Liver (tissue), 9 donors: Measurements from ENCODE around the gene NAIF1. TPM values are rescaled to one million over a fixed set of nuclear protein-coding genes. Genes with fewer than 3 reads are reported as not detected.
A peak's percentile ranks its signal among the peaks of the same experiment; 100 is the strongest.

Source experiments
- DNase-seq: peaks from one replicate; pipeline ENCODE4 v3.0.0-alpha.2; 2017; ENCODE audit warnings: low spot score
- H3K27ac ChIP-seq, 2 donors: one replicate each; pipeline ENCODE4 v1.7.0; 2013; ENCODE audit warnings: inconsistent platforms in 2 of 2, low read length in 2 of 2, control low read depth in 1 of 2, low read depth in 1 of 2, mild to moderate bottlenecking in 1 of 2
- H3K27me3 ChIP-seq, 4 donors: one replicate each; pipeline versions ENCODE4 v1.6.1 to v1.7.0; 2013; ENCODE audit warnings: low read length in 3 of 4, inconsistent platforms in 1 of 4, mild to moderate bottlenecking in 1 of 4, moderate library complexity in 1 of 4; ENCODE audit not compliant: control insufficient read depth in 4 of 4, insufficient read depth in 4 of 4
- H3K36me3 ChIP-seq, 4 donors: one replicate each; pipeline versions ENCODE4 v1.6.1 to v1.7.0; 2013; ENCODE audit warnings: low read length in 3 of 4, mild to moderate bottlenecking in 3 of 4, low read depth in 1 of 4, moderate library complexity in 1 of 4; ENCODE audit not compliant: control insufficient read depth in 4 of 4, insufficient read depth in 3 of 4
- H3K4me1 ChIP-seq, 4 donors: one replicate each; pipeline versions ENCODE4 v1.6.1 to v1.7.0; 2013; ENCODE audit warnings: low read length in 3 of 4, mild to moderate bottlenecking in 3 of 4, moderate library complexity in 1 of 4; ENCODE audit not compliant: control insufficient read depth in 4 of 4, insufficient read depth in 4 of 4
- H3K4me3 ChIP-seq, 3 donors: one replicate each; pipeline versions ENCODE4 v1.6.1 to v1.7.0; 2013; ENCODE audit warnings: low read length in 3 of 3, control low read depth in 1 of 3, low read depth in 1 of 3, mild to moderate bottlenecking in 1 of 3
- H3K9ac ChIP-seq, 2 donors: one replicate each; pipeline ENCODE4 v1.7.0; 2013; ENCODE audit warnings: low read length in 2 of 2, mild to moderate bottlenecking in 2 of 2, moderate library complexity in 2 of 2, control low read depth in 1 of 2, low read depth in 1 of 2
- H3K9me3 ChIP-seq, 4 donors: one replicate each; pipeline versions ENCODE4 v1.6.1 to v1.7.0; 2013; ENCODE audit warnings: low read length in 3 of 4; ENCODE audit not compliant: control insufficient read depth in 4 of 4
- EGR1 ChIP-seq, 2 donors: IDR thresholded peaks; 2 replicates each; pipeline ENCODE4 v1.6.1; 2016 to 2018; ENCODE audit warnings: antibody characterized with exemption in 2 of 2, low read depth in 2 of 2
- FOXA1 ChIP-seq: IDR thresholded peaks from 2 replicates; pipeline ENCODE4 v1.6.1; 2016; ENCODE audit warnings: antibody characterized with exemption
- FOXA2 ChIP-seq: IDR thresholded peaks from 2 replicates; pipeline ENCODE4 v1.6.1; 2016; ENCODE audit warnings: antibody characterized with exemption
- GABPA ChIP-seq, 2 donors: IDR thresholded peaks in 1 of 2; conservative IDR thresholded peaks in 1 of 2; 2 replicates each; pipeline ENCODE4 v1.6.1; 2016; ENCODE audit warnings: antibody characterized with exemption in 2 of 2, mild to moderate bottlenecking in 1 of 2, moderate library complexity in 1 of 2
- HNF4A ChIP-seq, 2 donors: conservative IDR thresholded peaks; 2 replicates each; pipeline ENCODE4 v1.6.1; 2016; ENCODE audit warnings: antibody characterized with exemption in 2 of 2, mild to moderate bottlenecking in 2 of 2
- HNF4G ChIP-seq: IDR thresholded peaks from 2 replicates; pipeline ENCODE4 v1.6.1; 2016; ENCODE audit warnings: antibody characterized with exemption
- JUND ChIP-seq, 2 donors: IDR thresholded peaks; 2 replicates each; pipeline ENCODE4 v1.6.1; 2016; ENCODE audit warnings: antibody characterized with exemption in 2 of 2
- NR2F2 ChIP-seq: IDR thresholded peaks from 2 replicates; pipeline ENCODE4 v1.6.1; 2016; ENCODE audit warnings: antibody characterized with exemption
- RAD21 ChIP-seq, 2 donors: IDR thresholded peaks; 2 replicates each; pipeline ENCODE4 v1.6.1; 2016; ENCODE audit warnings: antibody characterized with exemption in 2 of 2, mild to moderate bottlenecking in 2 of 2
- SP1 ChIP-seq: IDR thresholded peaks from 2 replicates; pipeline ENCODE4 v1.6.1; 2018; ENCODE audit warnings: antibody characterized with exemption, mild to moderate bottlenecking
- TAF1 ChIP-seq: conservative IDR thresholded peaks from 2 replicates; pipeline ENCODE4 v1.6.1; 2016; ENCODE audit warnings: antibody characterized with exemption, mild to moderate bottlenecking
- YY1 ChIP-seq: IDR thresholded peaks from 2 replicates; pipeline ENCODE4 v1.6.1; 2016; ENCODE audit warnings: antibody characterized with exemption, mild to moderate bottlenecking
- WGBS: extraction: QIAGEN DNeasy Blood & Tissue Kit; methylation state at CpG from one replicate; pipeline ENCODE4 v1.1.7; 2013; 5-methylcytosine and 5-hydroxymethylcytosine counted together
- polyA plus RNA-seq, 2 donors: library from polyadenylated mRNA; stranded (reverse) in 1 of 2; unstranded in 1 of 2; fragments of 200-250 nt in 1 of 2; fragments of >200 nt in 1 of 2; fragmentation: Nextera tagmentation in 1 of 2; extraction: Ambion mirVana in 1 of 2; gene quantifications; one replicate each; pipeline versions ENCODE4 v1.2.1 to v1.2.3, GENCODE V29; 2013 to 2015
- total RNA-seq, 2 donors: library from RNA; depleted of rRNA; stranded (reverse); fragments of >200 nt; gene quantifications; one replicate each; pipeline ENCODE4 v1.2.3, GENCODE V29; 2014
- TF ChIP-seq, protein P1 (sequence below): IDR thresholded peaks from 2 replicates; pipeline ENCODE4 v1.6.1; 2016; ENCODE audit warnings: antibody characterized with exemption
- TF ChIP-seq, protein P2 (sequence below): IDR thresholded peaks from 2 replicates; pipeline ENCODE4 v1.6.1; 2016; ENCODE audit warnings: antibody characterized with exemption, mild to moderate bottlenecking
- TF ChIP-seq, protein P3 (sequence below): fragments of 150-350 bp; IDR thresholded peaks from 2 replicates; pipeline ENCODE4 v1.5.1; 2017; ENCODE audit warnings: improper control_type of control experiment, low read depth, low read length; ENCODE audit not compliant: missing input control
- TF ChIP-seq, protein P4 (sequence below): IDR thresholded peaks from 2 replicates; pipeline ENCODE4 v1.6.1; 2016; ENCODE audit warnings: antibody characterized with exemption
- TF ChIP-seq, protein P5 (sequence below): IDR thresholded peaks from 2 replicates; pipeline ENCODE4 v1.6.1; 2016; ENCODE audit warnings: antibody characterized with exemption
- donor health status: healthy.
- donor health status: healthy.
- donor health status: healthy.
- donor health status: healthy.
- donor health status: healthy.

Gene NAIF1
- total and polyA plus RNA-seq, 4 donors = 2.5 to 6.5 (median 4.7) TPM

DNA sequence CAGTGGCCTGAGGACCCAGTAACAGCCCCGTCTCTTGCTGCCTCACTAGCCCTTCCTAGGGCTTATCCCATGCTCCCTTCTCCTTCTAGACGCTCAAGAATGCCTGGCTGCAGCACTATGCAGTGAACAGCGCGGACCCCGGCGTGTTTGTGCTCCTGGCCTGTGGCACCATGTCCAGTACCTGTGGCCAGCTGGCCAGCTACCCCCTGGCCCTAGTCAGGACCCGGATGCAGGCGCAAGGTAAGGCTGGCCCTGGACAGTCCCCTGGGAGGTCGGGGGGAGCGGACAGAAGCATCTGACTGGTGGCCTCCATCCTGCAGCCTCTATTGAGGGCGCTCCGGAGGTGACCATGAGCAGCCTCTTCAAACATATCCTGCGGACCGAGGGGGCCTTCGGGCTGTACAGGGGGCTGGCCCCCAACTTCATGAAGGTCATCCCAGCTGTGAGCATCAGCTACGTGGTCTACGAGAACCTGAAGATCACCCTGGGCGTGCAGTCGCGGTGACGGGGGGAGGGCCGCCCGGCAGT, 39.9 kb upstream of the NAIF1 start:
- Histone ChIP-seq H3K27ac (peak overlapping the region in 1 of 2 donors; percentile 16), H3K4me3 (no peak overlapping the region), H3K9ac (no peak overlapping the region), H3K4me1 (peaks cover 12 to 59% (median 35%) of the 10 kb centered on the region in 4 donors), H3K36me3 (peaks cover 17 to 31% (median 29%) of the 10 kb centered on the region in 4 donors), H3K9me3 (no peaks in the 10 kb centered on the region), H3K27me3 (no peaks in the 10 kb centered on the region)
- 88% methylated on average over 23 of the region's 23 CpGs for WGBS
- TF ChIP-seq FOXA1 (no peak), GABPA (IDR thresholded peaks at IDR 0.05 in 1 of 2, conservative IDR thresholded peaks at IDR 0.05 in 1 of 2) (no peak), SP1 (no peak), RAD21 (IDR thresholded peaks at IDR 0.05) (no peak), HNF4G (no peak), NR2F2 (no peak), YY1 (no peak), TAF1 (no peak), JUND (IDR thresholded peaks at IDR 0.05) (no peak), HNF4A (conservative IDR thresholded peaks at IDR 0.05) (no peak), FOXA2 (no peak), EGR1 (IDR thresholded peaks at IDR 0.05; ENCODE audit: low read depth in 2 of 2) (no peak)
- TF ChIP-seq, protein P1, sequence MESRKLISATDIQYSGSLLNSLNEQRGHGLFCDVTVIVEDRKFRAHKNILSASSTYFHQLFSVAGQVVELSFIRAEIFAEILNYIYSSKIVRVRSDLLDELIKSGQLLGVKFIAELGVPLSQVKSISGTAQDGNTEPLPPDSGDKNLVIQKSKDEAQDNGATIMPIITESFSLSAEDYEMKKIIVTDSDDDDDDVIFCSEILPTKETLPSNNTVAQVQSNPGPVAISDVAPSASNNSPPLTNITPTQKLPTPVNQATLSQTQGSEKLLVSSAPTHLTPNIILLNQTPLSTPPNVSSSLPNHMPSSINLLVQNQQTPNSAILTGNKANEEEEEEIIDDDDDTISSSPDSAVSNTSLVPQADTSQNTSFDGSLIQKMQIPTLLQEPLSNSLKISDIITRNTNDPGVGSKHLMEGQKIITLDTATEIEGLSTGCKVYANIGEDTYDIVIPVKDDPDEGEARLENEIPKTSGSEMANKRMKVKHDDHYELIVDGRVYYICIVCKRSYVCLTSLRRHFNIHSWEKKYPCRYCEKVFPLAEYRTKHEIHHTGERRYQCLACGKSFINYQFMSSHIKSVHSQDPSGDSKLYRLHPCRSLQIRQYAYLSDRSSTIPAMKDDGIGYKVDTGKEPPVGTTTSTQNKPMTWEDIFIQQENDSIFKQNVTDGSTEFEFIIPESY = no peak
- TF ChIP-seq, protein P2, sequence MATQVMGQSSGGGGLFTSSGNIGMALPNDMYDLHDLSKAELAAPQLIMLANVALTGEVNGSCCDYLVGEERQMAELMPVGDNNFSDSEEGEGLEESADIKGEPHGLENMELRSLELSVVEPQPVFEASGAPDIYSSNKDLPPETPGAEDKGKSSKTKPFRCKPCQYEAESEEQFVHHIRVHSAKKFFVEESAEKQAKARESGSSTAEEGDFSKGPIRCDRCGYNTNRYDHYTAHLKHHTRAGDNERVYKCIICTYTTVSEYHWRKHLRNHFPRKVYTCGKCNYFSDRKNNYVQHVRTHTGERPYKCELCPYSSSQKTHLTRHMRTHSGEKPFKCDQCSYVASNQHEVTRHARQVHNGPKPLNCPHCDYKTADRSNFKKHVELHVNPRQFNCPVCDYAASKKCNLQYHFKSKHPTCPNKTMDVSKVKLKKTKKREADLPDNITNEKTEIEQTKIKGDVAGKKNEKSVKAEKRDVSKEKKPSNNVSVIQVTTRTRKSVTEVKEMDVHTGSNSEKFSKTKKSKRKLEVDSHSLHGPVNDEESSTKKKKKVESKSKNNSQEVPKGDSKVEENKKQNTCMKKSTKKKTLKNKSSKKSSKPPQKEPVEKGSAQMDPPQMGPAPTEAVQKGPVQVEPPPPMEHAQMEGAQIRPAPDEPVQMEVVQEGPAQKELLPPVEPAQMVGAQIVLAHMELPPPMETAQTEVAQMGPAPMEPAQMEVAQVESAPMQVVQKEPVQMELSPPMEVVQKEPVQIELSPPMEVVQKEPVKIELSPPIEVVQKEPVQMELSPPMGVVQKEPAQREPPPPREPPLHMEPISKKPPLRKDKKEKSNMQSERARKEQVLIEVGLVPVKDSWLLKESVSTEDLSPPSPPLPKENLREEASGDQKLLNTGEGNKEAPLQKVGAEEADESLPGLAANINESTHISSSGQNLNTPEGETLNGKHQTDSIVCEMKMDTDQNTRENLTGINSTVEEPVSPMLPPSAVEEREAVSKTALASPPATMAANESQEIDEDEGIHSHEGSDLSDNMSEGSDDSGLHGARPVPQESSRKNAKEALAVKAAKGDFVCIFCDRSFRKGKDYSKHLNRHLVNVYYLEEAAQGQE = no peak
- TF ChIP-seq, protein P3, sequence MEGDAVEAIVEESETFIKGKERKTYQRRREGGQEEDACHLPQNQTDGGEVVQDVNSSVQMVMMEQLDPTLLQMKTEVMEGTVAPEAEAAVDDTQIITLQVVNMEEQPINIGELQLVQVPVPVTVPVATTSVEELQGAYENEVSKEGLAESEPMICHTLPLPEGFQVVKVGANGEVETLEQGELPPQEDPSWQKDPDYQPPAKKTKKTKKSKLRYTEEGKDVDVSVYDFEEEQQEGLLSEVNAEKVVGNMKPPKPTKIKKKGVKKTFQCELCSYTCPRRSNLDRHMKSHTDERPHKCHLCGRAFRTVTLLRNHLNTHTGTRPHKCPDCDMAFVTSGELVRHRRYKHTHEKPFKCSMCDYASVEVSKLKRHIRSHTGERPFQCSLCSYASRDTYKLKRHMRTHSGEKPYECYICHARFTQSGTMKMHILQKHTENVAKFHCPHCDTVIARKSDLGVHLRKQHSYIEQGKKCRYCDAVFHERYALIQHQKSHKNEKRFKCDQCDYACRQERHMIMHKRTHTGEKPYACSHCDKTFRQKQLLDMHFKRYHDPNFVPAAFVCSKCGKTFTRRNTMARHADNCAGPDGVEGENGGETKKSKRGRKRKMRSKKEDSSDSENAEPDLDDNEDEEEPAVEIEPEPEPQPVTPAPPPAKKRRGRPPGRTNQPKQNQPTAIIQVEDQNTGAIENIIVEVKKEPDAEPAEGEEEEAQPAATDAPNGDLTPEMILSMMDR = no peak
- TF ChIP-seq, protein P4, sequence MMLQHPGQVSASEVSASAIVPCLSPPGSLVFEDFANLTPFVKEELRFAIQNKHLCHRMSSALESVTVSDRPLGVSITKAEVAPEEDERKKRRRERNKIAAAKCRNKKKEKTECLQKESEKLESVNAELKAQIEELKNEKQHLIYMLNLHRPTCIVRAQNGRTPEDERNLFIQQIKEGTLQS = no peak
- TF ChIP-seq, protein P5, sequence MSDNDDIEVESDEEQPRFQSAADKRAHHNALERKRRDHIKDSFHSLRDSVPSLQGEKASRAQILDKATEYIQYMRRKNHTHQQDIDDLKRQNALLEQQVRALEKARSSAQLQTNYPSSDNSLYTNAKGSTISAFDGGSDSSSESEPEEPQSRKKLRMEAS = no peak
- no peak for DNase-seq
